Upper lobe of right lung (tissue), 1 donor: ENCODE data around the gene NCEH1. TPM values are rescaled to one million over a fixed set of nuclear protein-coding genes. Genes with fewer than 3 reads are reported as not detected.

ENCODE experiments used
- ATAC-seq: fragments of 200-7000 bp; cut with Tn5 transposase; one replicate; pipeline ENCODE4 v1.9.1; 2020; ENCODE audit warnings: mild to moderate bottlenecking, moderate library complexity
- DNase-seq: peaks from one replicate; pipeline ENCODE4 v3.0.0-alpha.2; 2020
- H3K27ac ChIP-seq: fragments of 200-600 bp; one replicate; pipeline ENCODE4 v1.8.0; 2022
- H3K27me3 ChIP-seq: fragments of 200-600 bp; one replicate; pipeline ENCODE4 v1.8.0; 2022; ENCODE audit warnings: mild to moderate bottlenecking
- H3K36me3 ChIP-seq: fragments of 200-600 bp; one replicate; pipeline ENCODE4 v1.8.0; 2022
- H3K4me1 ChIP-seq: fragments of 200-600 bp; one replicate; pipeline ENCODE4 v1.8.0; 2022
- H3K4me3 ChIP-seq: fragments of 200-600 bp; one replicate; pipeline ENCODE4 v1.8.0; 2022; ENCODE audit warnings: mild to moderate bottlenecking
- H3K9me3 ChIP-seq: fragments of 200-600 bp; one replicate; pipeline ENCODE4 v1.8.0; 2022
- intact Hi-C: fragments of 100-400 bp; cut with DNase I; formaldehyde crosslinking; loops from one replicate; pipeline ENCODE4 v1.11.0; 2022
- total RNA-seq: library from RNA; stranded (reverse); fragmentation: NEBNext Ultra II Directional; extraction: Animal tissue kit (Norgen Biotek cat#: 25700); gene quantifications from one replicate; pipeline ENCODE4 v1.2.1, GENCODE V29; 2021
- TF ChIP-seq, protein P1 (sequence below): fragments of 200-600 bp; IDR thresholded peaks from one replicate; pipeline ENCODE4 v1.8.0; 2022; ENCODE audit warnings: antibody characterized with exemption
- donor health status: DM: no; HTN: yes; CAD: no; lungs with severe emphysema.

The NCEH1 gene
- total RNA-seq, 1 donor from 2014 or later: 62.1 TPM

DNA sequence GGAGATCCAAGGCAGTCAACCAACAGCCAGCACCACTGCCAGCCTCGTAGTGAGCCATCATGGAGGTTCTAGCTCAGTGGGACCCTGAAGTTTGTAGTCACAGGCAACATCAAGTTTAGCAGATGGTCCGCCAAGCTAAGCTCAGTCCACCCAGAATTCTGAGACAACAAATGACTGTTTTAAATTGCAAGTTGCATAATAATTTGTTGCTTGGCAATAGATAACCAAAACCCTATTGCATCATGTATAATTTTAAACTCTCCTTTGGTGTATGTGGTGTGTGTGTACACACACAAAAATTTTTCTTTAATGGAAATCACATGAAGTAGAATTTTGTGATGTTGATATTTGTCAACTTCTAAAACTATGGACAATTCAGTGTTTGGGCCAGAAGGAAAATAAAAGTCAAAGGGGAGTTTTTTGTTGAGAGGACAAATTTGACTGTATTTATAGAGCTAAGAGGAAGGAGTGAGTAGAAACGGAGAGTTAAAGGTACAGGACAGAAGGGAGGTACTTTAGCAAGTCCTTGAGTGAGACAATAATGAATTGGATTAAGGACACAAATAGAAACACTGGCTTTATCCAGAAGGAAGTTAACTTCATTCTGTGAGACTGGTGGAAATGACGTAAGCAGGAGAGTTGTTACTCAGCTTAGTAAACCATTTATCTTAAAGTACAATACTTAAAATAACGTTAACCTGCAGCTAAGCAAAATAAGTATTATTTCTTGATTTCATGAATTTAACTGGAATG is 83.6 kb downstream of the NCEH1 start:
- peaks cover 12% of the 10 kb centered on the region for H3K4me1 ChIP-seq
- no peaks in the 10 kb centered on the region for H3K36me3 ChIP-seq
- H3K27me3 ChIP-seq: no peaks in the 10 kb centered on the region
- TF ChIP-seq, protein P1, sequence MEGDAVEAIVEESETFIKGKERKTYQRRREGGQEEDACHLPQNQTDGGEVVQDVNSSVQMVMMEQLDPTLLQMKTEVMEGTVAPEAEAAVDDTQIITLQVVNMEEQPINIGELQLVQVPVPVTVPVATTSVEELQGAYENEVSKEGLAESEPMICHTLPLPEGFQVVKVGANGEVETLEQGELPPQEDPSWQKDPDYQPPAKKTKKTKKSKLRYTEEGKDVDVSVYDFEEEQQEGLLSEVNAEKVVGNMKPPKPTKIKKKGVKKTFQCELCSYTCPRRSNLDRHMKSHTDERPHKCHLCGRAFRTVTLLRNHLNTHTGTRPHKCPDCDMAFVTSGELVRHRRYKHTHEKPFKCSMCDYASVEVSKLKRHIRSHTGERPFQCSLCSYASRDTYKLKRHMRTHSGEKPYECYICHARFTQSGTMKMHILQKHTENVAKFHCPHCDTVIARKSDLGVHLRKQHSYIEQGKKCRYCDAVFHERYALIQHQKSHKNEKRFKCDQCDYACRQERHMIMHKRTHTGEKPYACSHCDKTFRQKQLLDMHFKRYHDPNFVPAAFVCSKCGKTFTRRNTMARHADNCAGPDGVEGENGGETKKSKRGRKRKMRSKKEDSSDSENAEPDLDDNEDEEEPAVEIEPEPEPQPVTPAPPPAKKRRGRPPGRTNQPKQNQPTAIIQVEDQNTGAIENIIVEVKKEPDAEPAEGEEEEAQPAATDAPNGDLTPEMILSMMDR: no peak
- H3K9me3 ChIP-seq: no peaks in the 10 kb centered on the region
- ATAC-seq: peak; percentile 51
- H3K4me3 ChIP-seq: no peak overlapping the region
- no peak for DNase-seq
- H3K27ac ChIP-seq: peak overlapping the region; percentile 33
- intact Hi-C loops: no loop called here

GRCh38 chr3:172626021-172626640 is 84.7 kb downstream of the NCEH1 start:
- no peaks in the 10 kb centered on the region for H3K27me3 ChIP-seq
- no peak overlapping the region for H3K4me3 ChIP-seq
- H3K27ac ChIP-seq: no peak overlapping the region
- DNase-seq: no peak
- no peak for ATAC-seq
- TF ChIP-seq, protein P1: no peak
- peaks cover 12% of the 10 kb centered on the region for H3K4me1 ChIP-seq
- H3K36me3 ChIP-seq: no peaks in the 10 kb centered on the region
- no peaks in the 10 kb centered on the region for H3K9me3 ChIP-seq
- intact Hi-C loops: no loop called here

DNA sequence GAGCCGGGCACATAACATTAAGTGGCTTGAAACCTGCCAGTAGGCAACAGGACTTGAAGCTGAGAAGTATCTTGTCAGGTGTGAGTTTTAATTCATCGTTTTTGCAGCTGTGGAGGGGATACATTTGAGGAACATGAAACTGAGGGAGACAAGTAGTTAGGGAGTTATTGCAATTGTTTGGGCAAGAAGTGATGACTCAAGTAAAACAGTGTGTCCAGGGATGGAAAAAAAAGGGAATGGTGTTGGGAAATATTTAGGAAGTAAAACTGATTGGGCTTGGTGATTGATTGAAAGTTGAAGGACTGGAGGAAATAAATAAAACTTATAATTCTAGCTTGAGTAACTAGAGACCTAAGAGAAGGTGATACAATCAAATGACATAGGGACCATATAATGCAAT is 85.5 kb downstream of the NCEH1 start:
- intact Hi-C loops: no loop called here
- Histone ChIP-seq H3K4me3 (no peak overlapping the region), H3K4me1 (peaks cover 12% of the 10 kb centered on the region), H3K9me3 (no peaks in the 10 kb centered on the region), H3K27me3 (no peaks in the 10 kb centered on the region), H3K27ac (no peak overlapping the region), H3K36me3 (no peaks in the 10 kb centered on the region)
- DNase-seq: no peak
- TF ChIP-seq, protein P1: no peak
- no peak for ATAC-seq

- Histone ChIP-seq H3K9me3 (no peaks in the 10 kb centered on the region), H3K27ac (no peak overlapping the region), H3K27me3 (no peaks in the 10 kb centered on the region), H3K4me1 (peaks cover 12% of the 10 kb centered on the region), H3K4me3 (no peak overlapping the region), H3K36me3 (no peaks in the 10 kb centered on the region)
- DNase-seq (no peak), ATAC-seq (no peak)
- intact Hi-C loops: no loop called here
- TF ChIP-seq, protein P1: no peak
These were observed 85.9 kb downstream of the NCEH1 start for GRCh38 chr3:172624999-172625398.

DNA sequence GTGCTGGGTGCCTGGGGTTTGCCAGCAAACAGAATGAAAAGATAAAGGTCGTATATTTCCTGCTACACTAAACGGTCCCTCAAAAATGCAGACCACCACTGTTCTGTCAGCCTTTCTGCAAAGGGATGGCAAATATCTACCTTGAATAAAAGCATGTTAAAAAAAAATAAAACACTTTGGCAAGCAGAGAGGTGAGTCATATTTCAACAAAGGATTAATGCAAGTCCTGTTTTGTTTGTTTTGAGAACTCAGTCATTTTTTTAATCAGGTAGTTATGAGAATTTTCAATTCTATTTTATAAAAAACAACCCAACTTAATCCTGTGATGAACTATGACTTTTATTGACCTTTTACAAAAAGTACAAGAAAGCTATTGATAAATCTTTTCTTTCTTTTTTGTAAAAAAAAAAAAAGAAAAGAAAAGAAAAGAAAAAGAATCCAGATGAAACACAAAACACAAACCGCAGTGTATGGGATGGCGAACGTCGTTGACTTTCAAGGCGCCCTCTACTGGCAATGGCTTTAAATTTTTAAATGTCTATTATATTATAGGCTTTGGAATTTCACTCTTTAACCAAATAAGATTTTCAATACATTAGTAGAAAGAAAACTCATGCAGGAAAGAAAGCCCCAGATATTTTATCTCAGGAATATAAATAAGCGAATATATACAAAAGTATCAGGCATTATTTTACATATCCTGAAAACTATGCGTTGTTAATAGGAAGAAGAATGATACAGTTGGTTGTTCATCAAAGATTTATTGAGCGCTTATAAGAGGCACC is 87.8 kb downstream of the NCEH1 start:
- H3K36me3 ChIP-seq: no peaks in the 10 kb centered on the region
- H3K27ac ChIP-seq: no peak overlapping the region
- ATAC-seq (peak; percentile 62), DNase-seq (no peak)
- no peak overlapping the region for H3K4me3 ChIP-seq
- TF ChIP-seq, protein P1: peak; percentile 73
- no peaks in the 10 kb centered on the region for H3K9me3 ChIP-seq
- H3K27me3 ChIP-seq: no peaks in the 10 kb centered on the region
- peaks cover 12% of the 10 kb centered on the region for H3K4me1 ChIP-seq
- intact Hi-C loops: no loop called here
